OCI-LY3 (cell line): ENCODE measurements around the gene VDAC1.

Experiments
- EZH2phosphoT487 ChIP-seq: fragments of 200-600 bp; shearing (Covaris generic); IDR thresholded peaks from 2 replicates; pipeline ENCODE4 v1.6.1; 2018; ENCODE audit warnings: antibody characterized with exemption, mixed run types, low read depth
- TF ChIP-seq, protein P1 (sequence below): fragments of 200-600, 300-600 bp; sonication (generic); IDR thresholded peaks from 2 replicates; pipeline ENCODE4 v1.5.1; 2014; ENCODE audit warnings: antibody characterized with exemption, low read length, low read depth

DNA sequence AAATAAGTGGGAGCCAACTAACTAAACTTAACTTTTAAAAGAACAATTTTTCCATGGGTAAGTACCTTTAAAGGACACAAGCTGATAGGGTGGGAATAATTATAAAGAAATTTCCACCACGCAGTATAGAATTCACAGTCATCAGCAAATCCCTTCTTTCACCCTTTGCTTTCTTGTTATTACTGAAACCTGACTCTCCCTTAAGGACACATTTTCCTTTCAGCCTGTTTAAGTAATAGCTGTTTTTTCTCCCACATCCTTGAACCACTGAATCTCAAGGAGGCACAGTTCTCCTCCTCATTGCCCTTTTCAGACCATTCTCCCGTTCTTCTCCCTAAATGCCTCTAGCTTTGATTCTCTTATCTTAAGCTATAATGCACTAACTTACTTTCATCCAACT, 42.6 kb downstream of the VDAC1 start:
- no peak for TF ChIP-seq EZH2phosphoT487
- TF ChIP-seq, protein P1, sequence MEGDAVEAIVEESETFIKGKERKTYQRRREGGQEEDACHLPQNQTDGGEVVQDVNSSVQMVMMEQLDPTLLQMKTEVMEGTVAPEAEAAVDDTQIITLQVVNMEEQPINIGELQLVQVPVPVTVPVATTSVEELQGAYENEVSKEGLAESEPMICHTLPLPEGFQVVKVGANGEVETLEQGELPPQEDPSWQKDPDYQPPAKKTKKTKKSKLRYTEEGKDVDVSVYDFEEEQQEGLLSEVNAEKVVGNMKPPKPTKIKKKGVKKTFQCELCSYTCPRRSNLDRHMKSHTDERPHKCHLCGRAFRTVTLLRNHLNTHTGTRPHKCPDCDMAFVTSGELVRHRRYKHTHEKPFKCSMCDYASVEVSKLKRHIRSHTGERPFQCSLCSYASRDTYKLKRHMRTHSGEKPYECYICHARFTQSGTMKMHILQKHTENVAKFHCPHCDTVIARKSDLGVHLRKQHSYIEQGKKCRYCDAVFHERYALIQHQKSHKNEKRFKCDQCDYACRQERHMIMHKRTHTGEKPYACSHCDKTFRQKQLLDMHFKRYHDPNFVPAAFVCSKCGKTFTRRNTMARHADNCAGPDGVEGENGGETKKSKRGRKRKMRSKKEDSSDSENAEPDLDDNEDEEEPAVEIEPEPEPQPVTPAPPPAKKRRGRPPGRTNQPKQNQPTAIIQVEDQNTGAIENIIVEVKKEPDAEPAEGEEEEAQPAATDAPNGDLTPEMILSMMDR, result no peak
